ENCODE measurements around the gene ST6GALNAC5.

- TF ChIP-seq CEBPB (IDR thresholded peaks at IDR 0.05) (no peak), NFIC (IDR thresholded peaks at IDR 0.05) (no peak), MAX (IDR thresholded peaks at IDR 0.05) (no peak), EP300 (IDR thresholded peaks at IDR 0.05; ENCODE audit: borderline replicate concordance) (no peak), TAF1 (IDR thresholded peaks at IDR 0.05; ENCODE audit: low read depth) (no peak), CREB1 (IDR thresholded peaks at IDR 0.05; ENCODE audit: low read depth) (no peak), YY1 (IDR thresholded peaks at IDR 0.05; ENCODE audit: low read depth) (no peak), TCF12 (IDR thresholded peaks at IDR 0.05; ENCODE audit: low read depth) (no peak)
Measured at GRCh38 chr1:77081834-77082233, 214.6 kb downstream of the ST6GALNAC5 start.

Data from Ishikawa (cell line).